TTC549 (cell line): Measurements from ENCODE around the gene AKT3.
"Not testable (repeated sequence)": the region's sequence is repeated elsewhere in the genome, so short reads cannot be mapped to it uniquely, and the experiment has no call there.

Source experiments
- FAIRE-seq: peaks from 2 replicates; lab custom pipeline; 2012; peaks lifted over from hg19 to GRCh38; lab: Jason Lieb, UNC

Gene AKT3

DNA sequence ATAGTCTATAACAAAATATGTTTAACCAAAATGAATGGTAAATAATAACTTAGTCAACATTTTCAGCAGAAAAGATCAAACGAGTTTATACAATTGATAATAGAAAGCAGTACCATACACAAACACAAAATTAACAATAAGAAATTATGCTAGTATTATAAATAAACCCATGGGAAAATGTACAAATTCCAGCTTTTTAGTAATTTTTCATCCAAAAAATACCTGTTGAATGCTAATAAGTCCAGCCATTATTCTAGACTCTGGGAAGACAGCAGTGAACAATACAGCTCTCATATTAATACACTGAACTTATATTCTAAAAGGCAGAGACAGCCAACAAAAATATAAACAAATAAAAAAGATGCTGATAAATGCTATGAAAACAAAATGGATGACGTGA is 66.3 kb downstream of the AKT3 start:
- peak; percentile 71 for FAIRE-seq

DNA sequence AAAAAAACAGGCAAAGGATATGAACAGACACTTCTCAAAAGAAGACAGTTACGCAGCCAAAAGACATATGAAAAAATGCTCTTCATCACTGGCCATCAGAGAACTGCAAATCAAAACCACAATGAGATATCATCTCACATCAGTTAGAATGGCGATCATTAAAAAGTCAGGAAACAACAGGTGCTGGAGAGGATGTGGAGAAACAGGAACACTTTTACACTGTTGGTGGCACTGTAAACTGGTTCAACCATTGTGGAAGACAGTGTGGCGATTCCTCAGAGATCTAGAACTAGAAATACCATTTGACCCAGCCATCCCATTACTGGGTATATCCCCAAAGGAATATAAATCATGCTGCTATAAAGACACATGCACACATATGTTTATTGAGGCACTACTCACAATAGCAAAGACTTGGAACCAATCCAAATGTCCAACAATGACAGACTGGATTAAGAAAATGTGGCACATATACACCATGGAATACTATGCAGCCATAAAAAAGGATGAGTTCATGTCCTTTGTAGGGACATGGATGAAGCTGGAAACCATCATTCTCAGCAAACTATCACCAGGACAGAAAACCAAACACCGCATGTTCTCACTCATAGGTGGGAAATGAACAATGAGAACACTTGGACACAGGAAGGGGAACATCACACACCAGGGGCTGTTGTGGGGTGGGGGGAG is 77.5 kb downstream of the AKT3 start:
- FAIRE-seq = not testable (repeated sequence)

GRCh38 chr1:243770860-243771259 is 79.2 kb downstream of the AKT3 start:
- FAIRE-seq = no peak

DNA sequence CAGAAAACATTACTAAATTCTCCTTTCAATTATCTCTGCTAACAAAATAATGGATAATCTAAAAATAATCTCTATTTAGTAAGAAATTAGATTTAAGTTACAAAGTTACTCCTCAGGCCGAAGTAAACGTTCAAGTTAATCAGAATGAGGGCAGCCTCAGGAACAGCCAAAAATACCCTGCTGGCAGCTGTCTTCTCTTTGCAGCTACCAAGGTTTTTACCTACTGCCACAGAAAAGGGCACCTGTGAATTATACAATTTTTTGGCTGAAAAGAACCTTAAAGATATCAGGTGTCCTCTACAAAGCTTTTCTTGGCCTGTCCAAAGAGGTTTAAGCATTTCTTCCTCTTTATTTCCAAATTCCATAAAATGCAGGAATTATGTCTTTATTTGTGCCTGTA is 84.4 kb downstream of the AKT3 start:
- no peak for FAIRE-seq

DNA sequence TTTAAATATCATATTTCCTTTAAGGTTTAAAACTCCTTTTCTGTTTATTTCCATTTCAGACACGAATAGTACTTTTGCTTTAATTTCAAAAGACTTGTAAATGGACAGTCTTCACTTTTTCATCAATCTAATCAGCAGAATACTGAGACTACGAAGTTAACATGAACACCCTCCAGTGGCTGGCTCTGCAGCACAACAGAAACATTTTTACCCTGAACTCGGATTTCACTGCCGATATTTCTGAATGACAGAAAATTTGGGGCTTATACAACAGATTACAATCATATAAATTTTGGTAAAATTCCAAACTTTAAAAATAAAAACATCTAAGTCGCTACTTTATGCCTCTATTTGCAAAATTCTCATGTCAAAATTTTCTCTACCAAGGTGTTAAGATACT is 86.2 kb downstream of the AKT3 start:
- FAIRE-seq = no peak

- FAIRE-seq = no peak
Measured at GRCh38 chr1:243758647-243759046, 91.4 kb downstream of the AKT3 start.

DNA sequence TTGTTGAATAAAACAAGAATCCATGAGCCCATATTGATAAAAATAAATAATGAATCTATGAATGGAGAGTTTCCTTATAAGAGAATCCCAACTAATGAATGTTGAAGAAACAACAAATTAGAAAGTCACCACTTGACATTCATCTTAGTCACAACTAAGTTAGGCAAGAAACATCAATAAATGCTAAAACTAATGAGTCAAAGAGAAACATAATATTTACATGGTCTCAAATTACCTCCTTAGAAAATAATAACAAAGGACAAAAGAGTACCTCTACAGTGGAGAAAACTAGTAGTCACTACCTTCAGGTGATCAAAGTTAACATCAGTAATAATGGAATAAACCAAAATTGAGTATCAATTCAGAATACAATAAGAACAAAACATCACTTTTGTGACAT is 93.5 kb downstream of the AKT3 start:
- peak; percentile 62 for FAIRE-seq

DNA sequence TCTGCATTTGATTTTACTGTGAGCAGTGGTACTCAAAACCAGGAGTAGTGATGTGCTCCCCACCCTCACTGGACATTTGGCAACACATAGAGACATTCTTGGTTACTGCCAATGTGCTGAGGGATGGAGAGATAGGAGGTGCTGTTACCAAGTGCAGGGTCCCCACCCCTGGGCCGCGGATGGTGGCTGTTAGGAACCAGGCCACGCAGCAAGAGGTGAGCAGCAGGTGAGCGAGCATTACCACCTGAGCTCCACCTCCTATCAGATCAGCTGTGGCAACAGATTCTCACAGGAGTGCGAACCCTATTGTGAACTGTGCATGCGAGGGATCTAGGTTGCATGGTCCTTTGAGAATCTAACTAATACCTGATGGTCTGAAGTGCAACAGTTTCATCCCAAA is 95.7 kb downstream of the AKT3 start:
- no peak for FAIRE-seq

DNA sequence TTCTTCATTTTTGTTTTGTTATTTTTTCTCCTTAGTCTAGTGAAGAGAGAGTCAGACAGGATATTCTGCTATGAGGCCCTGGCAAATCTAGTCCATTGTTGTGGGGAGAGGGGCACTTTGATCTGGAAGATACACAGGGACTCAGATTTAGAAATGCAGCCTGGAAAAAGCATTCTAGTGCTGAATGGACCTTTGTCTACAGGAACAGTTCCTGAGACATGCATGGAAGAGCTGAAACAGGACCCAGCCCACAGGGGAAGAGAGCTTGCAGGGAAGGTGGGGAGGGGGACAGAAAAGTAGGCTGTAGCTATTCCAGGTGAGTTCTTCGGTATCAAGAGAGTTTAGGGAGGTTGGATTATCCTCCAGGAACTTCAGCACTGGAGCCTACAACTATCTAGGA is 98.5 kb downstream of the AKT3 start:
- FAIRE-seq = no peak

DNA sequence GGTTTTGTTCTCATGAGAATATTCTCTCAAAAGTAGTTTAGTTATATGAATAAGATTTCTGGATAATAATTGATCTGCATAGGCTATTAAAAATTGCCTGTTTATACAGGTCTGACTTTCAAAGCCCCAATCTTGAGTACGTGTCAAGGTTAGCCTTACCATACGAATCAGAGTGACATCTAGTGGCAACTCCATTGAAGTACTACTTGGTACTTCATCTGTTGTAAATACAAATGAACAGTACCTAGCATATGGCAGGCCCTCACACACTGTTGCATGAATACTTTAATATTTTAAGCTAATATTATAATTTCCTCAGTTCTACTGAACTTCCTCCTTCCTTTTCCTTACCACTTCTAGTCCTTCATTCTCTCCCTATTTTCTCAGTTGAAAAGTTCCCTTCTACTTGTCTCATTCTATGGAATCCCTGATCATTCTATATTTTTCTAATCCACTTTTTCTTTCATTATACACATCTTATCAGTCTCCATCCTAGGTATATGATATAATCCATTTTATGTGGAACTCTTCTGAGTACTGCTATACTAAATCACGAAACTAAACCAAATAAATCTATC is 101.2 kb downstream of the AKT3 start:
- FAIRE-seq = peak; percentile 99

GRCh38 chr1:243748227-243748626 is 101.8 kb downstream of the AKT3 start:
- no peak for FAIRE-seq

DNA sequence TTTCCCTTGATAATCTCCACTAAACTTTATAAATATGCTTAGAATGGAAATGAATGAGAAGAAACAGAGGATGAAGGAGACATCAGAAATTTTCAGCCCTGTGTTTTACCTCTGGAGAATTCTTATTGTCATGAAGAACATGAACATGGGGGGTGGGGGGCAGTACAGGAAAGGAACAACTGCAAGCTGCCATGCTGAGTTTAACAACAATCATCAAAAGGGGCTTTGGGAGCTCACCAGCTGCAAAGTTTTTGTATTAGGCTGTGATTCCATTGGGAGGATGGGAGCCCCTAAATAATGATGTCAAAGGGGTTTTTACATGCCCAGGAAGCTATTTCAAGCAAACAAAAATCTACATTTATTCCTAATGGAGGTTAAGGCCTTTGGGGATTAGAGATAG is 103.3 kb downstream of the AKT3 start:
- FAIRE-seq = no peak

DNA sequence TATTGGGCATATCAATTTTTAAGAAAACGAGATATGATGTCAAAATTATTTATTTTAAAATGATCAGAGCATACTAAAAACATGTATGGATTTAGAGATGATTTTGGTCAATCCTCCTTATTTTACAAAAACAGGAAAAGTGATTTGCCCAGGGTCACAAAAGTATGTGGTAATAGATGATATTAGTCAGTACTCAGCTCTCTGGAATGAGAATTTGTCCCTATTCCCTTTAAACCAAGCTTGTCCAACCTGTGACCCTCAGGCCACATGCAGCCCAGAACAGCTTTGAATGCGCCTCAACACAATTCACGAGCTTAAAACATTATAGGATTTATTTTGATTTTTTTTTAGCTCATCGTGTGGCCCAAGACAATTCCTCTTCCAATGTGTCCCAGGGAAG is 104.7 kb downstream of the AKT3 start:
- no peak for FAIRE-seq

DNA sequence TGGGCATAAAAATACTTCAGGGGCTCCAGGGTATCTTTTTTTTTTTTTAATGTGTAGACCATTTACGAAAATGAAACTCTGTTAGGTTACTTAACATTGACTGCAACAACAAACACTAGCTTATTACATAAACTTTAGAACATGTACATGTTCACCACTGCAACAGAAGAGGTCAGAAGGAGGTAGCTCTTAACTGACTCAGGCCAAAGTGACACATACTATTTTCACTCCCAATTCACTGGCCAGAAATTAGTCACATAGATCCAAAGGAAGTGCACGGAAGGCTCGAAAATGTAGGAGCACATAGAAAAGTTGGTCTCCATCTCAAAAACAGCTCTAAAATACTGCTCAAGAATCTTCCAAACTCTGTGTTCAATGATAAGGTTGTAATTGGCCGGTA is 107.2 kb downstream of the AKT3 start:
- no peak for FAIRE-seq

DNA sequence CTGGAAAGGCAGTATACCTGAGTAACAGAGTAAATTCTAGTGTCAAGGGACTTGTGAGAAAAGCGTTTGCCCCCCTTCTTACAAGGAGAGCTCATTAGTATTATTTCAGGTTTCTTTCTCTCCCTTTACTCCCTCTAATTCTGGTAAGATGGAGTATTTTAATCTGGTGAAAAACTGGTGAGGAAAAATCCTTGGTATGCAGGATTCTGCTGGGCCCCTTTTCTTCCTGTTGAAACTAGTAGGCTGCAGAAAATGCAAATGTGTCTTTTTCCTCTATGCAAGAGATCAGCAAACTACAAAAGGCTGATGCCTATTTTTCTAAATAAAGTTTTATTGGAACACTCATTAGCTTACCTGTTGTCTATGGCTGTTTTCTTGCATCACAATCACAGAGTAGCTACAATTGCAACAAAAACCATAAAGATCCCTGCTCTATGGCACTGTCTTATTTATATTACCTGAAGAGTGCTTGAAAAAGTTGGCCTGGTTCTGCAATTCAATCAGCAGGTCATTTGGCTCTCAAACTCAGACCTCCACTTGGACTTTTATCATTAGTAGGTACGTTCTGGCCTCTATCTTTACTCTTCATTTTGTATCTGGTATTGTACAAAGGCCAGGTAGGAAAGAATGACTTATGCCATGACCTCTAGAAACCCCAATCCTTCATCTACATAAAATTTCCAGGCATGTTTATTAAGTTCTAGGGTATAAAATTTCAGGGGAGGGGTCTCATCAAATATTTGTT is 109.6 kb downstream of the AKT3 start:
- FAIRE-seq = no peak

DNA sequence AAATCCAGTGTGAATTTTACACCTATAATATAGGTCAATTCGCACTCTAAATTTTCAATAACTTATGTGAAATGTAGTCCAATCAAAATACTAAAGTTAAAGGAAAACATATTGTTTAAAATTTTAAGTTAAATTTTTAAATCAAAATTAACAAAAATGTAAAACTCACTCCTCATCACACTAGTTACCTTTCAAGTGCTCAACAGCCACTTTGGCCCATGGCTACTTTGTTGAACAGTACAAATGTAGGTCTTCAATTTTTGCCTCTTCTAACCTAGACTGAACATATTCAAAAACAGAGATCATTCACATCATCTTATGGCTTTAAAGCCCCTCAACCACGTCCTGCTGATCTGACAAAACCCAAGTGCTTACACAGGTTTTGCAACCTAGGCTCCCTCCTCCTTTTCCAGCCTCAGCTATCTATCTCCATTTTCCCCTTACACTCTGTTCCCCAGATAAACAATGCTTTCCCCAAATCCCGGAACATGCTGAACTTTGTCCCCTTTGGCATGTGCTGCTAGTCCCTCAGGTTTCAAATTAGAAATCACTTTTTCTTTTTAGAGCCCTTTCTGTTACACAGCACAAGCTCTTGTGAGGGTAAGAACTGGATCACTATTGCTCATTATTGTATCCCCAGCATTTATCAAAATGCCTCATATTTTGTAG is 110.6 kb downstream of the AKT3 start:
- FAIRE-seq = no peak

DNA sequence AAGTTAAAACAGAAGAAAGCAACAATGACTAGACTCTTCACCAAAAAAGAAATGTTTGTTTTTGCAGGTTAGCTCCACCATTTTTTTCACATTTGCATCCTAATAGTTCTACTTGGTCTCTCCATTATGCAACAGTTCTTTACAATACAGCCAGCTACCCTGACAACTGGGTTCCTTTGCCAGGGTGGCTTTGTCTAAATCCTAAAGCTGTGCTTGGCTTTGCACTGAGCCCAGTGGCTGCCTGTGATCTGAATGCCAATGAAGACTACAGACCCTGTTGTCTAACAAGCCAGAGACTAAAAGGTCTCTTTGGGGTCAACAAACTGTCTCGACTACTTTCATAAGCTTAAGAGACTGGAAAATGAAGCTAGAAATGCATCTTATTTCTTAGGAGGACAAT is 112.0 kb downstream of the AKT3 start:
- no peak for FAIRE-seq

- FAIRE-seq = no peak
Measured at GRCh38 chr1:243735457-243735856, 114.6 kb downstream of the AKT3 start.

DNA sequence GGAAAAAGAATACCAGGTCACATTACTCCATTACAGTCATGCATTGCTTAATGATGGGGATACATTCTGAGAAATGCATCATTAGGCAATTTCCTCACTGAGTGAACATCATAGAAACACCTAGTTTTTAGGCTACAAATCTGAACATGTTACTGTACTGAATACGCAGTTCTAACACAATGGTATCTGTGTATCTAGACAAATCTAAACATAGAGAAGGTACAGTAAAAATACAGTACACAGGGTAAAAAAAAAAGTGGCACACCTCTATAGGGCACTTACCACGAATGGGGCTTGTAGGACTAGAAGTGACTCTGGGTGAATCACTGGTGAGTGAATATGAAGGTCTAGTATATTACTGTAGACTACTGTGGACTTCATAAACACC is 115.7 kb downstream of the AKT3 start:
- FAIRE-seq = no peak

GRCh38 chr1:243733670-243734307 is 116.3 kb downstream of the AKT3 start:
- FAIRE-seq = peak; percentile 62

DNA sequence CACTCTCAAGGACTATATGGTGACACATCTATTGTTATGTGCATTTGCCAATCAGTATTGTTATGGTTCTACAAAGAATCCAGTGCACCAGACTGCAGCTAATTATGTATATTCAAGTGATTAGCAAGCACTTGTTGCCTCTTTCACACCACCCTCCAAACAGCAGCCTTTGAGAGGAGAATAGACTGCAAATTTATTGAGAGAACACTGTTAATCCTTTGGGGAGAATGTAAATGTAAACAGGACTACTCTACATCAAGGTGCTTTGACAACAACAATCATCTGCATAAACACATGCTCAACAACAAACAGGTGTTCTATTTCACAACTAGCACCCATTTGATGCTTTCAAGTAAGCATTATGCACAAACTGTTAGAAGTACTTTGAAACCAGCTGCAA is 117.4 kb downstream of the AKT3 start:
- FAIRE-seq = no peak

DNA sequence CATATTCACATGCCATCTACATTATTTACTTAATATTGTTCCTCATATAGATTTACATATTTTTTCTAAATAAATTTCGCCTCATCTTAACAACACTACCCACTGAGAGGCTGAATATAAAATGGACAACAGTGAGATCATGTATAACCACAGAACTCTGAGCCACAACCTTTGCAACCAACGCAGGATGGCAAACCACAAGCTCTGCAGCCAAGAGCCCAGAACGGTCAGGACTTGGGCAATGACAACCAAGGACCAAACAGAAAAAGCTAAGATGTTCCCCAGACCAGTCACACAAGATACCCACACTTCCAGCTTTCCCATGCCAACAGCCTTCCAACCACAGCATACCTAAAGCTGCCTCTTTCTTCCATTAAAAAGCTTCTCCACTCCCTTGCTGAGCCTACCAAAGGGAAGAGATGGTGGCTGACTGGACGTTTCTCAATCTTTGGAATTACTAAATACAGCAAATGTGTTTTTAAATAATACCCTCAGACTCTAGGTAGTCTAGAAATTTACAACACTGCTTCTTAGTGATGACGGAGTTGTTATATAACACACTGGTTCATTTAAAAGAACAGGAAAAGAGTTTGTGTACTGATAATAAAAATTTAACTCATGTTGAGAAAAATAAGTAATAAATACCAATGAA is 117.9 kb downstream of the AKT3 start:
- no peak for FAIRE-seq
